T-helper 2 cell treated with Interferon-gamma antibody and Interleukin-4, amounts not matched to agents 5 μg/mL and 100 μg/mL, for 36 hours (primary cell): ENCODE measurements around the gene PI16.

Experiments used
- DNase-seq: peaks from one replicate; pipeline ENCODE4 v3.0.0; 2021; ENCODE audit warnings: low spot score
- H3K27ac Mint-ChIP-seq: one replicate; pipeline ENCODE4 v1.8.0; 2021; ENCODE audit warnings: mild to moderate bottlenecking, mixed read lengths
- H3K27me3 Mint-ChIP-seq: one replicate; pipeline ENCODE4 v1.8.0; 2021; ENCODE audit warnings: low read depth, mixed read lengths
- H3K36me3 Mint-ChIP-seq: one replicate; pipeline ENCODE4 v1.8.0; 2021; ENCODE audit warnings: low read depth, mixed read lengths
- H3K4me1 Mint-ChIP-seq: one replicate; pipeline ENCODE4 v1.8.0; 2021; ENCODE audit warnings: low read depth, mixed read lengths
- H3K4me3 Mint-ChIP-seq: one replicate; pipeline ENCODE4 v1.8.0; 2022; ENCODE audit warnings: mild to moderate bottlenecking, moderate library complexity, mixed read lengths
- H3K9me3 Mint-ChIP-seq: one replicate; pipeline ENCODE4 v1.8.0; 2021; ENCODE audit warnings: mixed read lengths

PI16 gene

GRCh38 chr6:37013516-37014491, 59.3 kb downstream of the PI16 start:
- H3K27ac Mint-ChIP-seq, result no peak overlapping the region
- peaks cover 14% of the 10 kb centered on the region for H3K4me1 Mint-ChIP-seq
- no peak for DNase-seq
- H3K27me3 Mint-ChIP-seq, result no peaks in the 10 kb centered on the region
- no peak overlapping the region for H3K4me3 Mint-ChIP-seq
- H3K36me3 Mint-ChIP-seq, result no peaks in the 10 kb centered on the region
- H3K9me3 Mint-ChIP-seq, result no peaks in the 10 kb centered on the region
